HG02840 (cell line): ENCODE measurements around the gene DGKB.

Experiments
- ATAC-seq: cut with Tn5 transposase; IDR thresholded peaks from one replicate; pipeline ENCODE4 v1.9.1; 2021; ENCODE audit warnings: mild to moderate bottlenecking, moderate library complexity, moderate number of reproducible peaks; ENCODE audit not compliant: unreplicated experiment, low FRiP score

DGKB gene

DNA sequence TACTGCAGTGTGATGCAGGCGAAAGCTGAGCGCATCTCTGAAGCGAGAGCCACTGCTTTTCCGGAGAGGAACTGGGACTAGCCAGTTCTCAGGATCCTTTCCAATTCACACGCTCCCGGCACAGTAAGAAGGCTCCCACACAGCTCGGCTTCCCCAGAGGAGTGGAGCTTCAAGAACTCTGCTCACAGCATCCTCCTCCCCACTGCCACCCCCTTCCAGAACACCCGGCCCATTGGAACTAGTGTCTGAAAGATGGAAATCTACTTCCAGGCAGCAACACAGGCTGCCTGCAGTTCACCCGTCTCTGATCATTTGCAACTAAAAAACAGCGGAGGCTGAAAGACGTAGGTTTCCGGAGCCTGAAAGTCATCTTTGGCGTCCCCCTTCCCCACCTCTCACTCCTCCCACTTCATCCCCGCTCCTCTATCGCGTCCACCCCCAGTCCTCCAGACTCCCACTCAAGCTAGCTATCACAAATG is at the start of gene DGKB:
Gene DGKB (minus strand): TSS at position 163 of the 479 bp plus-strand sequence.
- ATAC-seq, result no peak

DNA sequence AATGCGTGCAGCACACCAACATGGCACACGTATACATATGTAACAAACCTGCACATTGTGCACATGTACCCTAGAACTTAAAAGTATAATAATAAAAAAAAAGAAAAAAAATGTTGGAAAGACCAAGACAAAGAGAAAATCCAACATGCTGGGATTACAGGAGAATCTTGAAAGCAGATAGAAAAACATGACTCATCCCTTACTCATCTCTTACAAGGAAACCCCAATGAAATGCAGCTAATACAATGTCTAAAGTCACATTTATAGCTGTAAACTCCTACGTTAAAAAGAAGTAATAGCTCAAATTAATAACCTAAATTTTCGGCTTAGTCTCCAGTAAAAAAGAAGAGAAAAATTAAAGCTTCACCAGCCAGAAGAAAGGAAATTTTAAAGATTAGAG is 47.5 kb upstream of the DGKB start:
- ATAC-seq, result no peak

DNA sequence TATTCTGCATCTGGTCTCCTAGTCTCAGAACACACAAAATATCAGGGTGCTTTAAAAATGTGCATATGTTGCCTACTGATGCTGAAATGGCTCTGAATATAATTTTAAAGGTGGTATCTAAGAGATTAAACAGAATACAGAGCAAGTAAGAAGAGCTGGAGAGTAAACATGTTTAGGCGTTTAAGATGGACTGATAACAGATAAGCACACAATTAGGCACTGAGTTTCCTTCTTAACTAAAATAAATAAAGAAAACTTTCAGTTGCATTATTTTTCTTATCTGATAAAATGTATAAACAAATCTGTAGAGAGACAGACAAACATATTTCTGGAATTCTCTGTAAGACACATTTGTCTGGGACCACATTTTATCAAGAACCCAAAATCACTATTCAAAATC is 35.6 kb upstream of the DGKB start:
- no peak for ATAC-seq

DNA sequence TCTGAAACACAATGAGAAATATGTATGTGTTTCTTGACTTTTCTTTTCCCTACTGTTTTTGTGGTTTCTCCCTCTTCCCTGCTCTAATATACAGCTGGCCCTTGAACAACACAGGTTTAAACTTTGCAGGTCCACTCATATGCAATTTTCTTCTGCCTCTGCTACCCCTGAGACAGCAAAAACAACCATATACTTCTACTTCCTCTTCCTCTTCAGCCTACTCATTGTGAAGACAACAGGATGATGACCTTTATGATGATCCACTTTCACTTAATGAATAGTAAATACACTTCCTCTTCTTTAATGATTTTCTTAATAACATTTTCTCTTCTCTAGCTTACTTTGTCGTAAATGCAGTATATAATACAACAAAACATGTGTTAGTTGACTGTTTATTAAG is 35.0 kb upstream of the DGKB start:
- no peak for ATAC-seq

DNA sequence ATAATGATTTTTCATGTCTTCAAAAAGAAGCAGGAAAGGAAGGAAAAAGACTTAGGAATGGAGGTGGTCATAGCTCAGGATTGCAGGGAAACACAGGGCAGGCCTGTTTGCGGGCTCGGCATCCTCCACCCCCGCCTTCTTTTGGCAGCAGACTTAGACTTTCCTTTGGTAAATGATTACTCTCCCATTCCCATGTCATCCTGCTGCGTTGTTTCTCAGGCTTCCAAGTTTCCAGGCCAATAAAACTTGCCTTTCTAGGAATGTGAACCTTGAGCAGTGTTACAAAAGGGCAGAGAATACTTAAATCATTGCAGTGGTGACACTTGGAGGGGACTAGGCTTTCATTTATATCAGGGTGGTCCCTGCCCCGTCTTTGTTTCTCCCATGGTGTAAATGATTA is 34.0 kb upstream of the DGKB start:
- no peak for ATAC-seq

DNA sequence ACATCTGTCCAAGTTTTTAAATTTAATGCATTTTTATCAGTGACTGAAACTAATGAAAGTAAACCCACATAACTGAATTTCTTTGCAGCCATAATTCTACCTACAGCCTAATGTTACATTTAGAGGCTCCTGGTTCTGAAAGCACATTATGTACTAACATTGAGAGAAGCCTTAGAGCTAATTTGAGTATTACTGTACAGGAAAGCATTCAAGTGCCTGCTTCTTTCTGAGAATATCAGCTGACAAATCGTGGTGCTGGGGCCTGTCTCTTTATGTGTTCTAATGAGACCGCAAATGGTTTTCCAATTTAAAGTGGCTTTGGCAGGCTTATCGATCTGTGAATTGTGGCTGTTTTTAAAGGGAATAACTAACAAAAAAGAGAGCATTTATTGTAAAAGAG is 32.3 kb upstream of the DGKB start:
- ATAC-seq, result no peak

DNA sequence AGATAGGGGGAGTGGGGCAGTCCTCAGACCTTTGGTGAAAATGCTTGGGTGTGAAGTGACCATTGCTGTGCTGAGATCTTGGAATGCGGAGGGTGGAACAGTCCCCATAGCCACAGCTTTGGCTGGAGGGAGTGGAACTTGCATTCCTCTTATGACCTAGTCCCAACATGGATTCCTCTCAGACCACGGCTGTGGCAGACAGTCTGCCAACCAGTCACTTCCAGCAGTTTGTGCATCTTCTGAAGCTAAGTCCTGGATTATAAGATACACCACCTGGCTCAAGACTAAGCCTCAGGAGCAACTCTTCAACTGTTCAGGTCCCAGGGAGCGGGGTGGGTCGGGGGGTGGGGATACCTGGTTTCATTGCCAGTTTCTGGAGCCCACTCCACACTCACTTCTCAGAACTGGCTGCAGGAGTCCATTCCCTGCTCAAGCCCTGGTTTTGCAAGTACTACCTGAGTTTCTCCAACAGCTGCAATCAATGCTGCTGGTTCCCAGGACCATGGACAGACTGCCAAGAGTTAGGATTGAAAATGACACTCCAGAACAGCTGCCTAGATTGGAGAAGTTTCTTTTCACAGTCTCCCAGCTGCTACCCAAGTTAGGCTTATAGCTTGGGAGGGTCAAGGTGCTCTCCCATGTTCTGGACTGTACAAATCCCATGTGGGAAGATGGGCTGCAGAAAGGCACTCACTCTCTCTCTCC is 29.1 kb upstream of the DGKB start:
- no peak for ATAC-seq

DNA sequence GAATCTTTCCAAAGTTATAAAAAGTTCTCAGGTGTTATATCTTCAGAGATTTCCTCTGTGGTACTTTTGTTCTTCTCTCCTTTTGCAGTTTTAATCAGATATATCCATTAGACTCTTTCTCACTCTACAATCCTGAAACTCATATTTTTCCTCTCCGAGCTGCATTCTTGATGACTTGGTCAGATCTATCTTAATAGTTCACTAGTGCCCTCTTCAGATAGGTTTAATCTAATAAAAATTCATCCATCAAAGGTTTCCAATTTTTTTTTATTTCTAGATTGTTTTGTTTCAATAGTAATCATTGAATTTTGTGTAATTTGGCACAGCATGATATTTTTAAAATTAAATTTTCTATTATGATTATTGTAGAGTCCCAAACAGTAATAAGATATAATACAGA is 21.8 kb upstream of the DGKB start:
- no peak for ATAC-seq

DNA sequence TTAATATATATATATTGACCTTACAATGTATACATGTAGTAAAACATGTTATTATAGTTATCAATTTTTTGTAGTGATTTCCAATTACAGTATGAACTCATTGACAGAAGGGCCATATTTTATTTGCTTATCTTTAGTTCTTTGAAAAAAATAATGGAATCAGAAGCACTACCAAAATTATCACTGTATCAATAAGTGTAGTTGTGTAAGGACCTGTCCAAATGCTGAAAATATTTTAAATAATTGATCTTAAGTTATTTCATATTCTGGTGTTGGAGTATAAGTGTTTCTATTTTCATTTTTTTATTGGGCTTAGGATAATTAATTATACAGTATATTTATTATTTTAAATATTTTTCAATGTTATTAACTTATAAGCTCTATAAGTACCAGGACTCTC is 8.5 kb upstream of the DGKB start:
- no peak for ATAC-seq

DNA sequence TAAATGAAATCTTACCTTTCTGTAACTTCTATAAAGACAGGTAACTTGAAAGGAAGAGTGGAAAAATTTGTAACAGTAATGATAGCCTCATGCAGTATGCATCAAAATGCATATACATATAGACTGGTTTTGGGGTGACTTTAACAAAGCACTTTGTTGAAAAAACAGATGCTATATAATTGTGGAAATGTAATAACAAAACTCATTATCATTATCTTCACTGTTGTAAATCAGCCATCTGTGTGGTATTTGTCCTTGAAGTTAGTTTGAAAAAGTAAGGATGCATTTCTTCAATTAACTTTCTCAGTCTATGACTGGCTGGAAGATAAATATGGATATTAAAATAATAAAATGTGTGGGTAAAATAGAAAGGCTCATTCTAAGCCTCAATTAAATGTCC is 6.1 kb upstream of the DGKB start:
- ATAC-seq, result no peak

DNA sequence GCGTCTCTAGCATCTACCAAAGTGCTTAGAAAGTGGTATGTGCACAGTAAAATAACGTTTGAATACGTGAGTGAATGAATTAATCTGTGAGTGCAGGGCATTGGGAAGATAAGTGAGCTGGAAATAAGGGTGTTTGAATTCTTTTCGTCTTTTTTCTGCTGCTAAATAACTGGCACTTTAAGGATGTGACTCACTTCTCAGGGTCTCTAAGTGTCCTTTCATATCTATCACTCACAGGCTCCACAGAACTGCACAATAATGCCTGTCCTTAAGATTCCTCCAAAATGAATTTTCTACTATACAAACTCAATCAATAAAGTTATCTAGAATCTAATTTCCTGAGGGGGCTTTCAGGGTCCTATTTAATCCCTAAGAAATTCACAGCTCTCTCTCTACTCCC is 3.2 kb upstream of the DGKB start:
- no peak for ATAC-seq

DNA sequence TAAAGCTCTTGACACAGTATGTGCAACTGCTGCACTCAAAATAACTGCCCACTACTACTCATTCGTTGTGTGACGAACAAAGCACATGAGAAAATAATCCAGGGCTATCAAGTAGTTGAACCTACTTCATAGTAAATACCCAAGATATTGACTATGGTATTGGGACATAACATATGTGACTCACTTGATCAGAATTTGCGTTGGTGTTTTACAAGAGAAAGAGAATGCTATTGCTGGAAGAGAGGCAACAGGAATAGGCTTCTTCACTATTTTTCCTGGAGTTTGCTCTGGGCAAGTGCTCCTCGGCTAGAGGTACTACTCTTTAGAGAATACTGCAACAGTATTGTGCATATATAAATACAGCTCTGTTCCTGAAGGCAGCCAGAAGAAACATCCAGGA is 2.5 kb downstream of the DGKB start:
- no peak for ATAC-seq

DNA sequence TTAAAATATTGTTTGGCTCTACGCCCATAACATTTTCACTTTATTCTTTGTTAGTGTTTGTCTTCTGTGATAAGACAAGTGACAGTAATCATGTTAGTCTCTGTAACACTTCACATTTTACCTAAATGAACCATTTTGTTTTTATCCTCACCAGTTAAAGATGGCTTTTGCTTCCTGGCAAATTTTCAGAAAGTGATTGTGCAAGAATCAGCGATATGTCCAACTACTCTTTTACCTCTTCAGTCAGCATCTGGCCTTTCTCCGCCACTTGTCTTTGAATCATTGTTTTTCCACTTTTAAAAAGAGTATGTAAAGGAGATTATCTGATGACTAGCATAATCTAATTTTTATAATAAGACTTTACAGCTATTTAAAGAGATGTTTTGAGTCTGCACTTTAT is 3.5 kb downstream of the DGKB start:
- ATAC-seq, result no peak

DNA sequence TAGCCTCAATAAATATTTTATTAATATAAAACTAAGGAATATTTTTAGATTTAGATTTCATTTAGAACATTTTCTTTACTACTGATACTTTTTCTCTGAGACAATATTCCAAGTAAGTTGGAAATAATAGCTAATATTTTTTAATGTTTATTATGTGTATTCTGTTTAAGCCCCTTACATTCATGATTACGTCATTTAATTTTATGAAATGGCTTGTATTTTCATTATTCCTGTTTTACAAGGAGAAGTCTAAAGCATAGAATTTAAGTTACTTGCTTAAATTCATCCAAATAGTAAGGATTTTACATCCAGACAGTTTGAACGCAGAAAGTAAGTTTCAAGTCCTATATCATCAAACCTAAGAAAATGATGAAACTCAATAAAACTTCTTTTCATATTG is 6.1 kb downstream of the DGKB start:
- no peak for ATAC-seq

DNA sequence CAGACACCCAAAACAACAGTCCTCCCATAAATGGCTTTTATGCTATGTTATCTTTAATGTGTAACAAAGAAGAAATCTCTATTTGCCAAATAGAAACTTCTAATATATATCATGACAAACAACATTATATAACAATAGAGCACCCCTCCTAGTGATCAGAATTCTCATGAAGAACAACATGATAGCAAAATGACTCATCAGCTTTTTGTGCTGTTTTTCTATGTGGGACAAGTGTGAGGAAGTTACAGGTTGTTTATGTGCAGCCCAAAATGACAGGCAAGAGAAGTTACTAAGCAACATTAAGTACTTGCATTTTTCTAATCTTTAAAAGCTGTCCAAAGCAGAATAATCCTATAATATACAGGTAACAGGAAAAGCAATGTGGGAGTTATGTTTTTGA is 7.7 kb downstream of the DGKB start:
- no peak for ATAC-seq

DNA sequence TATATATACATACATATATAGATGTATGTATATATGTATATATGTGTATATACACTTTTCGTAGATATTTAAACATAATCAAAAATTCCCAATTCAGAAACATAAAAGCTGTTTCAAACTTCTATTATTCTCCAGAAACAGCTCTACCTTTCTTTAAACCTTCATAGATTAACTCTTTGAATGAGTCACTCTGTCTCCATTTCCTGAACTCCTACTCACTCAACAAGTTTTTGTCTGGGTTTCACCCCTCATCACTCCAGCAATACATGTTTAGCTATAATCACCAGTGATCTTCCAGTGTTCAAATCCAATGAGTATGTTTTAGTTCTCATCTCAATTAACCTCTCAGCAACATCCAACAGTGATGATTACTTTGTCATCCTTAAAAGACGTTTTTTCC is 9.6 kb downstream of the DGKB start:
- ATAC-seq, result no peak

DNA sequence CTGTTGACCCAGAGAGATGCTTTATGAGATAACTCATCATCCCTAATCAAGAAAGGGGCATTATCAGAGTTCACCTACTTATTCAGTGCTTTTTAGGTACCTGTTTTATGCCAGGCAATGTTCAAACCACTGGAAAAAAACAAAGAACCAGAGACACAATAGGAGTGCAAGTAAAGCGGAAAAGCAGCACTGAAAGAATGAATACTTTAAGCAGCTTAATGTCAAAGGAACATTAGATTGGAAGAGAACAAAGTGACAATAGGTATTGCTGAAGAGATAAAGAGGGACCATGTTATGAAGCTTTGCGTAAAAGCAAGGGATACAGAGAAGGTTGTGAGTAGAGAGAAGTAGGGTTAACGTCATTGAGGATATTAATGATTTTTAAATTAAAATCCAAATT is 11.3 kb downstream of the DGKB start:
- ATAC-seq, result no peak

DNA sequence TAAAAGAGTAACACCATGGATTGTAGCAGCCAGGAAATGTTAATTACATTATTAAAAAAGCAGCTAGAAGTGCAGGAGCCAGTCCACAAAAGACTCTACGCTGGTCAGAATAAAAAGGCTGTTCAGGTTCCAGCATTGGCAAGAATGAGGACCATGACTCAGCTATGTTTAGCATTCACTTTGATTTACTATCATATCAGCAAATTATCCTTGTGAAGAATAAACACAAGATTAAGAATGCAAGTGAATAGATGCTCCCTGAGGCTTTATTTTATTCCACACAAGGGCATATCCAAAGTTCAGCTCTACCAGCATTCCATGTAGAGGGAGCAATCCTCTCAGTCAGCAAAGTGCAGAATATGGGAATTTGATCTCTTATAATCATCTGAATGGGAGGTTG is 13.6 kb downstream of the DGKB start:
- ATAC-seq, result no peak

DNA sequence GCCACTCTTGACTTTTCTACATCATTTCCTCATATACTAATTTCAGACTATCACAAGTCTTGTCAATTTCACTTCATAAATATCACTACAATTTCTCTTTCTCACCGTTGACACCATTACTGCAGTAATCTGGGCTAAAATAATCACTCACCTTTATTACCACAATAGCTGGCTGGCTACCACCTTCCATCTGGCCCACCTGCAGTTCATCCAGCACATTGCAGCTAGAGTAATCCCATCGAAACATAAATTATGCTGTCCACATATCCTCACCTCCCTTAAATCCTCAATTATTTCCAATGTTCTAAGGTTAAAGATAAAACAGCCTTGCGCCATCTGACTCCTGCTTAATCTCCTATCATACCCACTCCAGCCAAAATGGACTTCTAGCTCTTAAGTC is 16.0 kb downstream of the DGKB start:
- no peak for ATAC-seq

DNA sequence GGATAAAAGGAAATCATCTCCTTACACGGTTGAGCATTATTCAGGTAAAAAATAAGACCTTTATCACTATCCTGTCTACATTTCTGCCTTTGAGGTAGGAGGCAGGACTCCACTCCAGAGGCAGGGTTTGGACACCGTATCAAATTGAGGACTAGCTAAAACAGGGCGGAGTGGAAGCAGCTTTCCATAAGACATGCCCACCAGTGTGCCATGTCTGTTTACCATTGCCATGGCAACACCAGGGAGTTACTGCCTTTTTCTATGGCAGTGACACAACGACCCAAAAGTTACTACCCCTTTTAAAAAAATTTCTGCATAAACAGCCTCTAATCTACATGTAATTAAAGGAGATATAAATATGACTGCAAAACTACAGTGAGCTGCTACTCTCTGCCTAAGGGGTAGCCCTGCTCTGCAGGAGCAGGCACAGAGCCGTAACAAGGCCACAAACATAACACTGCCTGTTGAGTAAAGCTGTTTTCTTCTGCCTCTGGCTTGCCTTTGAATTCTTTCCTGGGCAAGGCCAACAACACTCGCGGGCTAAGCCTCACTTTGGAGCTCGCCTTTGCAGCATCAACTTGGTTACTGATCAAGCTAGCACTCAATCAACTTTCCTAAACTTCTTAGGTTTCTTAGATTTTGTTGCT is 26.5 kb downstream of the DGKB start:
- no peak for ATAC-seq

DNA sequence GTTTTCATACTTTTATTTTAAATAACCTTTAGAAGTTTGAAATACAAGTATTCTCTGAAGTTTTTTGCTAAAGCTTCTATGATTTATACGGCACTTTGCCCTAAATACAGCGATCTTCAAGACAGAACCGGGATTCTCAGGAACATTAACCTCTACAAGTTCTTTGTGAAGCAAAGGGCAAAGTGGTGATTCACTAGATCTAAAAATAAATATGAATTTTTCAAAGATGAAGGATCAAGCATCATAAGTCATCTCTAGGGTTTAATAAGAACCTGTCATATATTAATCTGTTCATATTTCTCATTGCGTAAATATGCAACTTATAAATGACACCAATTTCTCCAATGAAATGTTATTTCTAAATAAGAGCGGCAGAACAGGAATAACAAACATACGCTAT is 30.7 kb downstream of the DGKB start:
- ATAC-seq, result no peak

DNA sequence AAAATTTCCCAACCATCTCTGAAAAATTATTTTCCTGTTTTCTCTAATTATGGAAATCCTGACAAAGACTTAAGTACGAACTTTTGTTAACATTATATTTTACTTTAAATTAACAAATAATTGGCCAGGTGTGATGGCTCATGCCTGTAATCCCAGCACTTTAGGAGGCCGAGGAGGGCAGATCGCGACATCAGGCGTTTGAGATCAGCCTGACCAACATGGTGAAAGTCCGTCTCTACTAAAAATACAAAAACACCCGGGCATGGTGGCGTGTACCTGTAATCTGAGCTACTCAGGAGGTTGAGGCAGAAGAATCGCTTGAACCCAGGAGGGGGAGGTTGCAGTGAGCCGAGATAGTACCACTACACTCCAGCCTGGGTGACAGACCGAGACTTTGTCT is 32.2 kb downstream of the DGKB start:
- ATAC-seq, result no peak
